Measurements from ENCODE around the gene BMS1. TPM values are rescaled to one million over a fixed set of nuclear protein-coding genes. Genes with fewer than 3 reads are reported as not detected.
A peak's percentile ranks its signal among the peaks of the same experiment; 100 is the strongest.
"Not testable (repeated sequence)": the region's sequence is repeated elsewhere in the genome, so short reads cannot be mapped to it uniquely, and the experiment has no call there.

BMS1 gene
- total RNA-seq, 1 donor from 2014 or later = 16.2 TPM

GRCh38 chr10:42812028-42812427, 29.4 kb downstream of the BMS1 start:
- DNase-seq (ENCODE audit: extremely low spot score, unreplicated experiment) = no peak
- Mint-ChIP-seq H3K27ac (ENCODE audit: unreplicated experiment) (no peak overlapping the region), H3K27me3 (ENCODE audit: unreplicated experiment) (no peaks in the 10 kb centered on the region), H3K4me1 (ENCODE audit: unreplicated experiment) (no peaks in the 10 kb centered on the region), H3K36me3 (ENCODE audit: unreplicated experiment) (peaks cover 70% of the 10 kb centered on the region), H3K9me3 (ENCODE audit: unreplicated experiment) (peaks cover 16% of the 10 kb centered on the region), H3K4me3 (ENCODE audit: unreplicated experiment) (no peak overlapping the region)
- TF ChIP-seq CTCF (IDR thresholded peaks at IDR 0.05) = no peak

- DNase-seq (ENCODE audit: extremely low spot score, unreplicated experiment); H3K4me1 Mint-ChIP-seq (ENCODE audit: unreplicated experiment); H3K27me3 Mint-ChIP-seq (ENCODE audit: unreplicated experiment); H3K4me3 Mint-ChIP-seq (ENCODE audit: unreplicated experiment); H3K27ac Mint-ChIP-seq (ENCODE audit: unreplicated experiment): not testable (repeated sequence)
- H3K9me3 Mint-ChIP-seq (ENCODE audit: unreplicated experiment) = peaks cover 16% of the 10 kb centered on the region
- H3K36me3 Mint-ChIP-seq (ENCODE audit: unreplicated experiment) = peaks cover 76% of the 10 kb centered on the region
These were observed 31.5 kb downstream of the BMS1 start for GRCh38 chr10:42813989-42814687.

GRCh38 chr10:42816334-42816733, 33.7 kb downstream of the BMS1 start:
- not testable (repeated sequence) for DNase-seq (ENCODE audit: extremely low spot score, unreplicated experiment); H3K4me3 Mint-ChIP-seq (ENCODE audit: unreplicated experiment); H3K27ac Mint-ChIP-seq (ENCODE audit: unreplicated experiment); H3K27me3 Mint-ChIP-seq (ENCODE audit: unreplicated experiment); H3K4me1 Mint-ChIP-seq (ENCODE audit: unreplicated experiment)
- H3K36me3 Mint-ChIP-seq (ENCODE audit: unreplicated experiment) = peaks cover 76% of the 10 kb centered on the region
- peaks cover 16% of the 10 kb centered on the region for H3K9me3 Mint-ChIP-seq (ENCODE audit: unreplicated experiment)

- H3K27ac Mint-ChIP-seq (ENCODE audit: unreplicated experiment) = no peak overlapping the region
- no peak for TF ChIP-seq CTCF (IDR thresholded peaks at IDR 0.05)
- H3K36me3 Mint-ChIP-seq (ENCODE audit: unreplicated experiment) = peaks cover 74% of the 10 kb centered on the region
These were observed 34.3 kb downstream of the BMS1 start for GRCh38 chr10:42816912-42817311.

GRCh38 chr10:42817417-42817816, 34.8 kb downstream of the BMS1 start:
- H3K36me3 Mint-ChIP-seq (ENCODE audit: unreplicated experiment) = peaks cover 72% of the 10 kb centered on the region
- not testable (repeated sequence) for H3K4me1 Mint-ChIP-seq (ENCODE audit: unreplicated experiment); DNase-seq (ENCODE audit: extremely low spot score, unreplicated experiment); H3K27me3 Mint-ChIP-seq (ENCODE audit: unreplicated experiment); H3K27ac Mint-ChIP-seq (ENCODE audit: unreplicated experiment); H3K4me3 Mint-ChIP-seq (ENCODE audit: unreplicated experiment)
- peaks cover 16% of the 10 kb centered on the region for H3K9me3 Mint-ChIP-seq (ENCODE audit: unreplicated experiment)

More at GRCh38 chr10:42816912-42817311, 34.3 kb downstream of the BMS1 start:
- H3K27me3 Mint-ChIP-seq (ENCODE audit: unreplicated experiment) = no peaks in the 10 kb centered on the region
- H3K9me3 Mint-ChIP-seq (ENCODE audit: unreplicated experiment) = peaks cover 16% of the 10 kb centered on the region
- H3K4me3 Mint-ChIP-seq (ENCODE audit: unreplicated experiment) = no peak overlapping the region
- no peaks in the 10 kb centered on the region for H3K4me1 Mint-ChIP-seq (ENCODE audit: unreplicated experiment)
- no peak for DNase-seq (ENCODE audit: extremely low spot score, unreplicated experiment)

- H3K27me3 Mint-ChIP-seq (ENCODE audit: unreplicated experiment); H3K27ac Mint-ChIP-seq (ENCODE audit: unreplicated experiment); H3K4me1 Mint-ChIP-seq (ENCODE audit: unreplicated experiment); DNase-seq (ENCODE audit: extremely low spot score, unreplicated experiment); H3K4me3 Mint-ChIP-seq (ENCODE audit: unreplicated experiment): not testable (repeated sequence)
- peaks cover 12% of the 10 kb centered on the region for H3K9me3 Mint-ChIP-seq (ENCODE audit: unreplicated experiment)
- H3K36me3 Mint-ChIP-seq (ENCODE audit: unreplicated experiment) = peaks cover 66% of the 10 kb centered on the region
These were observed 44.2 kb downstream of the BMS1 start for GRCh38 chr10:42826759-42827158.

- H3K27me3 Mint-ChIP-seq (ENCODE audit: unreplicated experiment) = no peaks in the 10 kb centered on the region
- TF ChIP-seq CTCF (IDR thresholded peaks at IDR 0.05) = peak; percentile 6
- H3K36me3 Mint-ChIP-seq (ENCODE audit: unreplicated experiment) = peaks cover 69% of the 10 kb centered on the region
- peaks cover 12% of the 10 kb centered on the region for H3K9me3 Mint-ChIP-seq (ENCODE audit: unreplicated experiment)
- no peak for DNase-seq (ENCODE audit: extremely low spot score, unreplicated experiment)
- H3K27ac Mint-ChIP-seq (ENCODE audit: unreplicated experiment) = no peak overlapping the region
- peaks cover 1% of the 10 kb centered on the region for H3K4me1 Mint-ChIP-seq (ENCODE audit: unreplicated experiment)
- H3K4me3 Mint-ChIP-seq (ENCODE audit: unreplicated experiment) = no peak overlapping the region
These were observed 44.6 kb downstream of the BMS1 start for GRCh38 chr10:42827201-42827600.

GRCh38 chr10:42828391-42828790, 45.8 kb downstream of the BMS1 start:
- not testable (repeated sequence) for H3K27me3 Mint-ChIP-seq (ENCODE audit: unreplicated experiment); H3K4me1 Mint-ChIP-seq (ENCODE audit: unreplicated experiment); H3K27ac Mint-ChIP-seq (ENCODE audit: unreplicated experiment); H3K4me3 Mint-ChIP-seq (ENCODE audit: unreplicated experiment); DNase-seq (ENCODE audit: extremely low spot score, unreplicated experiment)
- Mint-ChIP-seq H3K9me3 (ENCODE audit: unreplicated experiment) (peaks cover 12% of the 10 kb centered on the region), H3K36me3 (ENCODE audit: unreplicated experiment) (peaks cover 60% of the 10 kb centered on the region)
